GM18873 (cell line): ENCODE measurements around the gene FLVCR1.
"Not testable (repeated sequence)": the region's sequence is repeated elsewhere in the genome, so short reads cannot be mapped to it uniquely, and the experiment has no call there.

Experiments used
- ATAC-seq: cut with Tn5 transposase; IDR thresholded peaks from one replicate; pipeline ENCODE4 v1.9.1; 2021; ENCODE audit warnings: mild to moderate bottlenecking, moderate library complexity, moderate number of reproducible peaks; ENCODE audit not compliant: unreplicated experiment, low FRiP score

The FLVCR1 gene

GRCh38 chr1:212913638-212914037, 55.6 kb downstream of the FLVCR1 start:
- ATAC-seq: not testable (repeated sequence)

GRCh38 chr1:212914110-212914509, 56.0 kb downstream of the FLVCR1 start:
- ATAC-seq: not testable (repeated sequence)

GRCh38 chr1:212914789-212915188, 56.7 kb downstream of the FLVCR1 start:
- ATAC-seq: no peak

GRCh38 chr1:212915245-212916091, 57.4 kb downstream of the FLVCR1 start:
- ATAC-seq: no peak

- ATAC-seq: no peak
Observed at GRCh38 chr1:212916481-212917133, 58.5 kb downstream of the FLVCR1 start.

GRCh38 chr1:212917134-212917485, 59.0 kb downstream of the FLVCR1 start:
- no peak for ATAC-seq

- no peak for ATAC-seq
Observed at GRCh38 chr1:212917858-212918257, 59.8 kb downstream of the FLVCR1 start.

GRCh38 chr1:212918824-212919223, 60.7 kb downstream of the FLVCR1 start:
- ATAC-seq: no peak

GRCh38 chr1:212920246-212920645, 62.2 kb downstream of the FLVCR1 start:
- peak; percentile 48 for ATAC-seq

GRCh38 chr1:212920896-212921295, 62.8 kb downstream of the FLVCR1 start:
- no peak for ATAC-seq

GRCh38 chr1:212922016-212922415, 63.9 kb downstream of the FLVCR1 start:
- ATAC-seq: no peak

GRCh38 chr1:212926372-212926771, 68.3 kb downstream of the FLVCR1 start:
- no peak for ATAC-seq

GRCh38 chr1:212928323-212929291, 70.5 kb downstream of the FLVCR1 start:
- peak; percentile 86 for ATAC-seq

- no peak for ATAC-seq
Observed at GRCh38 chr1:212930986-212931678, 73.1 kb downstream of the FLVCR1 start.

- no peak for ATAC-seq
Observed at GRCh38 chr1:212933815-212934471, 75.9 kb downstream of the FLVCR1 start.

GRCh38 chr1:212935387-212935981, 77.4 kb downstream of the FLVCR1 start:
- ATAC-seq: no peak

- no peak for ATAC-seq
Observed at GRCh38 chr1:212937034-212937433, 79.0 kb downstream of the FLVCR1 start.

GRCh38 chr1:212938846-212939245, 80.8 kb downstream of the FLVCR1 start:
- ATAC-seq: no peak

GRCh38 chr1:212941452-212941851, 83.4 kb downstream of the FLVCR1 start:
- ATAC-seq: no peak
